GM19467 (cell line): Measurements from ENCODE around the gene BDKRB1.

Experiments used
- ATAC-seq: cut with Tn5 transposase; IDR thresholded peaks from one replicate; pipeline ENCODE4 v1.9.1; 2021; ENCODE audit warnings: mild to moderate bottlenecking, moderate library complexity; ENCODE audit not compliant: unreplicated experiment

BDKRB1 gene

DNA sequence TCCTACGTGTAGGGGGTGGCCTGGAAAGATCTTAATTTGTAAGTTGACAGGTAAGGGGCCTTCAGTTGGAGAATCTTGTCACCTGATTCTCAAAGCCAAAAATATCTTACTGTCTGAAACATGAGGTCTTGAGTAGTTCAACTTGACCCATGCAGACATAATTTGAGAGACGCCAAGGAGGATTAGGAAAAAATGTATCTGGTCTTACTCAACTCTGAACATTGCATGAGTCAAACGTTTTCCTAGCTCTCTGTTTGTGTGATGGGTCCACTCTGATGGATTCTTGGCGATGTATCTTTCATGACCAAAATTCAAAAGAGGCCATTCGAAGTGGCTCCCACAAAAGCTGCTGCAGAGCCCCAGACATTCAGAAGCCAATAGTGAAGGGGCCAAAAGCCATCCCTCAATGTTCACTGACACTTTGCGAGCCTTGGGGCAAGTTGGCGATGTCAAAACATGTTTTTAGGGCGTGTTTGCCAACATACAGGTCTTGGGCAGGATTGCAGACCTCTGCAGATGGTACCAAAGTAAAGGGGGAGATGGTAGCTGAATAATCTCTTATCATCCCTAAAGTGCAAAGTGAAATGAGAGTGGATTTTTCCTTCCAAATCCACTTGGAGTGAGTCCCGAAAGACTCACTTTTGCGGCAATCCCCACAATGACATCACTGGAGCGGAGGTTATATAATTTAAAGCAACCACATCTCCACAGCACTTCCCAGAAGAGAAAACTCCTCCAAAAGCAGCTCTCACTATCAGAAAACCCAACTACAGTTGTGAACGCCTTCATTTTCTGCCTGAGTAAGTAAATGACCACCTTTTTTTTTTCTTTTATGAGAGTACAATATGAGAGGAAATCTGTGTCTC lies at the start of gene BDKRB1:
Gene BDKRB1, plus strand, starts transcription at position 710 of the 866 bp plus-strand sequence. CDS start 7,473 bp downstream, outside the sequence.
- ATAC-seq, result no peak

GRCh38 chr14:96206461-96206860 lies 49.5 kb upstream of the BDKRB1 start:
- no peak for ATAC-seq

DNA sequence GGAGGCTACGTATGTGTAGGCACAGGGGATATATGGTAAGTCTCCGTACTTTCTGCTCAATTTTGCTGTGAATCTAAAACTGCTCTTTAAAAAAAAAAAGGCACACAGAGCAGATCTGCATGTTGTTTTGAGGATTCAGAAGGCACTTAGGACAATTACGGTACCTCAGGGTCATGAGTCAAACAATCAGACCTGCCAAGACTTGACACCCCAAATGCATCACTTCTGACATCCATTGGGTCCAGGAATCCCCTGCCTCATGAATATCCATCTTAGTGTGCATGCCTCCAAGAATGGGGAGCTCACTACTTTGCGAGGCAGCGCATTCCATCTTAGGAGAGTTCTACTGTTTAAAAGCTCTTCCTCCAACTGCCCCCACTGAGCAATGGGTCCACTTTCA lies 48.3 kb upstream of the BDKRB1 start:
- no peak for ATAC-seq

GRCh38 chr14:96208739-96209138 lies 47.3 kb upstream of the BDKRB1 start:
- no peak for ATAC-seq

DNA sequence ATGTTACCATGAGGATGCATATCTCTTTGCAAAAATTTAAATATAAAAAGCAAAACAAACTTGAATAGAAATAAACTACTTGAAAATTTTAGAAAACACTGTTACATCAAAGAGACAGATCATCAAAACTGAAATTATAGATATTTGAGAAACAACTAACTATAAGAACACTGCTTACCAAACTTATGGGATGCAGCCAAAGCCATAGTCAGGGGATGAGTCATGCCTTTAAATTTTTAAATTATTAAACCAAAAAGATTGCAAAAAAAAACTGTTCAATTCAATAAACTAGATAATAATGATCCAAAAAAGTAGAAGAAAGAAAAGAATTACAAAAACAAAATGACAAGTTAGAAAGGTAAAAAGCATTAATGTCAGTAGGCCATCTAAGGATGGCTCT lies 43.9 kb upstream of the BDKRB1 start:
- no peak for ATAC-seq

GRCh38 chr14:96212896-96213295 lies 43.1 kb upstream of the BDKRB1 start:
- ATAC-seq, result no peak

DNA sequence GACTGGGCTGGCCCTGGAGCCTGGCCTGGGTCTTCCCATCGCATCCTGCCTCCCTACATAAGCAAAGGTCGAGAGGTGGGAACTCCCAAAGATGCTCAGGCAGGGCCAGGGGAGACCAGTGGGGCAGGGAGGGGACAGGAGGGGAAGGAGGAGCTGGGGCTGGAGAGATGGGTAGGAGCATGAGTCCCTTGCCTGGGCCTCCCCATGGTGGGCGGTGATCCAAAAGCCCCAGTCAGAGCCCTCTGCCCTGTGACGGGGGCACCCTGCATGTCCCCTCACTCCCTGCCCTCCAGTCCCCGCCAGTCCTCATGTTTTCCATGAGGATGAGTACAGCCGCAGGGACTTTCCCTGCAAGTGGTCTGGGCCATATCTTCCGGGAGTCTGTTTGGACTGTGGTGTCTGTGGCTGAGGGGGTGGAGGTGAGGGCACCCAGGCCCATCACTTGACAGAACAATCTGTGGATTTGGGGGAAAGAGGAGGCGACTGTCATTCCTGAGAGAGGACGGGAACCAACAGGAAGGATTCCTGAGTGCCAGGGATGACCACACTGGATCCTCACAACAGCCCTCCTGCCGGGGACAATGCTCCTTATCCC lies 42.0 kb upstream of the BDKRB1 start:
- no peak for ATAC-seq

GRCh38 chr14:96214793-96215192 lies 41.2 kb upstream of the BDKRB1 start:
- ATAC-seq, result no peak

- ATAC-seq, result no peak
Observed at GRCh38 chr14:96215452-96216244, 40.4 kb upstream of the BDKRB1 start.

DNA sequence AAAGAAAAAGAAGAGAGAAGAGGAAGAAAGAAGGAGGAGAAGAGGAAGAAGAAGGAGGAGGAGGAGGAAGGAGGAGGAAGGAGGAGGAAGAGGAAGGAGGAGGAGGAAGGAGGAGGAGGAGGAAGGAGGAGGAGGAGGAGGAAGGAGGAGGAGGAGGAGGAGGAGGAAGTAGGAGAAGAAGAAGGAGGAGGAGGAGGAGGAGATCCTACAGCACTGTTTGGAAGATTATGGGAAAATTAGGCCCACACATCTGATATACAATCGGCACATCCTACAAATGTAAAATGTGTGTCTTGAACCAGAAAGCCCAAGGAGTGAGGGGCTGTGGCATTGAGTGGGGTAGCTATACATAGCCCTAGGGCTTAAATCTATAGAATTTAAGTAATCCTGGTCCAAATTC lies 39.4 kb upstream of the BDKRB1 start:
- ATAC-seq, result no peak

DNA sequence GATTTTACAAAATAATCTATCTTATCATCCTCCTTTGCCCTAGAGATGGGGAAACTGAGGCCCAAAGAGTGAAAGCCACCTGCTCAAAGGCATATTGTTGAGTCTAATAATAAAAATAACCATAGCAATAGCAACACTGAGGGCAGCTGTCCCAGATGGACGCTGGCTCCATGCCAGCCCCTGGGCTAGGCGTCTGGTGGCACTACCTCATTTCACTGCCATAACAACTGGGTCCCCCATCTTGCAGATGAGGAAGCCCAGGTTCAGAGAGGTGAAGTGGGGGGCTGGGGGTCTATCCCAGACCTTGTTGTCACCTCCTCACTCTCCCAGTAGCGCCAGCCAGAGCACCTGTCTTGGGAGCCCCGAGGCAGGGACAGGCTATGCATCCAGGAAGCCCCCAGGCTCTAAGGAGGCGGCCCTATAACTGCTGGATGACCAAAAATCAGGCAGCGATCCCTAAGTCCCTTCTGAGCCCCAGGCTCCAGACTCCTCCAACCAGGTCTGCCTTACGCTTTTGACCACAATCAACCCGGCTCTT lies 38.6 kb upstream of the BDKRB1 start:
- ATAC-seq, result no peak

- no peak for ATAC-seq
Observed at GRCh38 chr14:96221109-96221650, 34.8 kb upstream of the BDKRB1 start.

DNA sequence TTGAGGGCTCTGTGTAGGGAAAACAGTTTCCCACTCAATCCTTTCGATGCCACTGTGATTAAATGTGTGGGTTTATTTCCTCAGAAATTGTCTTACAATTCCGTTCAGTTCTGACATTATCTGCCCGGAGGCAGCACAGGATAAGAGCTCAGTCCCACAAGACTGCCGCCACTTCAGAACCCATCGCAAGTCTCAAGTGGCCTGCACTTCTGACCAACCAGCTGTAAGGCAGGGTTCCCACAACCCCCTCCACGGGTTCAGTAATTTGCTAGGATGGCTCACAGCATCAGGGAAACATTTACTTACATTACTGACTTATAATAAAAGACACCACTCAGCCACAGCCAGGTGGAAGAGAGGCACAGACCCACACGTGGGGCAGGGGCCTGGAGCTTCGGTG lies 34.2 kb upstream of the BDKRB1 start:
- ATAC-seq, result no peak

GRCh38 chr14:96224480-96225096 lies 31.4 kb upstream of the BDKRB1 start:
- no peak for ATAC-seq

DNA sequence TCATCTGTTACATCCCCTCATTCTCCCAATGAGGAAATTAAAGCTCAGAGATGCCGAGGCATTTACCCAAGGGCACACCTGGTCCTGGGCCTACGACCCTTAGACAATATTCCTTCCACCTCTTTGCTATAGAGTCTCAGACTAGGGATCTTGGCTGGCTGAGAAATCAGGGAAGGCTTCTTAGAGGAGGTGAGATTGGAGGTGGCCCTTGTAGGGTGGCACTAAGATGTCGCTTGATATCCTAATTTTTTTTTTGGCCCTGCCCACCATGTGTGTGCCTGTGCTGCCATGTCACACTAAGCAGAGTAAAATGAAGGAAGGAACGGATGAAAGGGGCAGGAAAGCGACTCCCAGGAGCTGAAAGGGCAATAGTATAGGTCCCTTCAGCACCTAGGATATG lies 30.8 kb upstream of the BDKRB1 start:
- no peak for ATAC-seq

DNA sequence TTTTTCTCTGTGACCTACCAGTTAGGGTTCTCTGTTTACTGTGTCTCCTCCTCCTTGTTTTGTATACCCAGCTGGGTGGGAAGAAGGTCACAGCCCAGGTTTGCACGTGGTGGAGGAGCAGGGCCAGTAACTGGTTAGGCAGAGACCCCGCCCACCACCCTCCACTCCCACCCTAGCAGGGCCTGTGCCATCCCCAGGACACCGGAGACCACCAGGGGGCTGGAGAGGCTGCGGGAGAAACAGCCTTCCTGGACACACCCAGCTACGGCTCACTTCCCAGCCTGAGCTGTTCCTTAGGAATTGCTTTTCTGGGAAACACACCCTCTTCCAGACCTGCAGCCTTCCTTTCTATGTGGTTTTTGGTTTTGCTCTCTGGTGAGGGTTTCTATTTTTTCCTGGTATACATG lies 30.3 kb upstream of the BDKRB1 start:
- no peak for ATAC-seq

DNA sequence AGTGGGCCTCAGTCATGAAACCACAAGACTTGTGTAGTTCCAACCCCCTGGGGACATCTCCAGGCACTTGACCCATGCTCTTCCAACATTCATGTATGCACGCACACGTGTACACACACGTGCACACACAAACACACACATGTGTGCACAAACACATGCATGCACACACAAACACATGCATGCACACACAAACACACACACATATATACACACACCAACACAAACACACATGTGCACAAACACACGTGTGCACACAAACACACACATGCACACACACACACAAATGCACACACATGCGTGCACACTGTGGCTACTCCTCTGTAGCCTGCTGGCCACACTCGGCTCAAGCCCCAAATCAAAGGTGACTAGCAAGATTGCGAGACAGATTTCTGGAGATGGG lies 28.6 kb upstream of the BDKRB1 start:
- no peak for ATAC-seq

DNA sequence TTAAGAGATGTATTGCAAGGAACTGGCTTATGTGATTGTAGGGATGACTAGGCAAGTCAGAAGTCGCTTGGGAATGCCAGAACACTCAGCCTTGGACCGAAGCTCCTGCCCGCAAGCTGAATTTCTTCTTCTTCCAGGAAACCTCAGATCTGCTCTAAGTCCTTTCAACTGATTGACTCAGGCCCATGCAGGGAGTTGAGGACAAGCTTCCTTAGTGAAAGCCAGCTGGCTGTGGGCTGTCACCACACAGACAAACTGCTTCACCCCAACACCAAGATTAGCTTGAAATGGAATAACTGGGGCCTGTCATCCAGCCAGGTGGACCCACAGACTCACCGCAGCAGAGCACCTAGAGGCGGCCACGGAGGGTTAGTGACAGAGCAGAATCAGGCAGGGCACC lies 26.7 kb upstream of the BDKRB1 start:
- no peak for ATAC-seq

DNA sequence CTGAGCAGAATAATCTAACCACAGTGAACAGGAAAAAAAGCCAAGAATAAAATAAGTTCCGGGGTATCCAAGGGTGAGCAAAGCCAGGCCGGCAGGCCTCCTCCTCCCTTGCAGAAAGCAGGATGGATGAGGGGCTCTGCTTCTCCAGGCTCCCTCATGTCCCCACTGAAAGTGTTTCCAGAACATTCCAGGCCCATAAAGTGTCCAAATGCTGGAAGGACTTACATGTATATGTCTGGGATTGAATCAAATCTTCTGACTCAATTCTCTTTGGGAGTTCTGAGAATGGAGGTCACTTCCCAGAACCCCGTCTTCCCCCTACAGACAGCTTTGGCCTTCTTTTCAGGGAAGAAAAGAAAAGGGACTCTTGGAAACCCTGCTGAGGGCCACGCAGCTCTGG lies 25.0 kb upstream of the BDKRB1 start:
- ATAC-seq, result no peak

- ATAC-seq, result no peak
Observed at GRCh38 chr14:96231526-96232130, 24.4 kb upstream of the BDKRB1 start.
